Left ventricle myocardium inferior (tissue), 1 donor: Measurements from ENCODE around the gene HES4. TPM values are rescaled to one million over a fixed set of nuclear protein-coding genes. Genes with fewer than 3 reads are reported as not detected.

ENCODE experiments used
- DNase-seq: peaks from one replicate; pipeline ENCODE4 v3.0.0-alpha.2; 2020
- H3K27ac ChIP-seq: fragments of 200-600 bp; replicated peaks from 2 replicates; pipeline ENCODE4 v1.8.0; 2021
- H3K27me3 ChIP-seq: fragments of 200-600 bp; 2 replicates; pipeline ENCODE4 v1.8.0; 2021; ENCODE audit warnings: low read depth
- H3K36me3 ChIP-seq: fragments of 200-600 bp; 2 replicates; pipeline ENCODE4 v1.8.0; 2021
- H3K4me1 ChIP-seq: fragments of 200-600 bp; 2 replicates; pipeline ENCODE4 v1.8.0; 2021
- H3K4me3 ChIP-seq: fragments of 200-600 bp; 2 replicates; pipeline ENCODE4 v1.8.0; 2021; ENCODE audit warnings: mild to moderate bottlenecking, moderate library complexity
- H3K9me3 ChIP-seq: fragments of 200-600 bp; replicated peaks from 2 replicates; pipeline ENCODE4 v1.8.0; 2021
- intact Hi-C: fragments of 100-400 bp; cut with micrococcal nuclease; formaldehyde crosslinking; loops from one replicate; pipeline ENCODE4 v1.11.0; 2022
- total RNA-seq: library from RNA; stranded (reverse); fragmentation: NEBNext Ultra II Directional; extraction: Animal tissue kit (Norgen Biotek cat#: 25700); gene quantifications from one replicate; pipeline ENCODE4 v1.2.1, GENCODE V29; 2021
- TF ChIP-seq, protein P1 (sequence below): fragments of 200-600 bp; IDR thresholded peaks from 2 replicates; pipeline ENCODE4 v1.8.0; 2021; ENCODE audit warnings: antibody characterized with exemption, mild to moderate bottlenecking, borderline replicate concordance
- donor health status: DM: no; HTN: yes; CAD: no; lungs with severe emphysema.

HES4 gene
- total RNA-seq, 1 donor from 2014 or later, result 34.0 TPM

DNA sequence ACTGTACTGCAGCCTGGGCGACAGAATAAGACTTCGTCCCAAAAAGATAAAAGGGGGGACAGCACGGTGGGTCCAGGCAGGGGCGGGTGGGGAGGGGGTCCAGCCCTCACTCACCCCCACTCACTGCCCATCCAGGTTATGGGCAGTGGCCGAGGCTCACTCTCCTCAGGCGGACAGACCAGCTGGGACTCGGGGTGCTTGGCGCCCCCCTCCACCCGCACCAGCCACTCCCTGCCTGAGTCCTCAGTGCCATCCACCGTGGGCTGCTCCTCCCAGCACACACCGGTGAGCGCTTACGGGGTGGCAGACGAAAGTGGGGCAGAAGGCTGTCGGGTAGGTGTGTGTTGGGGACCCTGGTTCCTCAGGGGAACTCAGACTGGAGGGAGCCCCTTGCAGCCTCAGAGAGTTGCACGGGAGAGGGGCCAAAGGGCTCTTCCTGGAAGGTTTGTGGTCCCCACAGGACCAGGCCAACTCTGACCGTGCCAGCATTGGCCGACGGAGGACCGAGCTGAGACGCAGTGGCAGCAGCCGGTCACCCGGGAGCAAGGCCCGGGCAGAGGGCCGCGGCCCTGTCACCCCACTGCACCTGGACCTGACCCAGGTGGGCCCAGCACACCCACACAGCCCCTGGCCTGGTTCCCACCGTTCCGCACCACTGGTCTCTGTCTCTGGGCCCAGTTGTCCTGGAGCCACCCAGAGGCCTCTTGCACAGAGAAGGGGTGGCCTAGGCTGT lies 27.0 kb downstream of the HES4 start:
- Histone ChIP-seq H3K27me3 (peaks cover 84% of the 10 kb centered on the region), H3K4me3 (no peak overlapping the region), H3K27ac (peak overlapping the region; percentile 76), H3K9me3 (no peaks in the 10 kb centered on the region), H3K36me3 (no peaks in the 10 kb centered on the region), H3K4me1 (peaks cover 7% of the 10 kb centered on the region)
- DNase-seq, result no peak
- TF ChIP-seq, protein P1, sequence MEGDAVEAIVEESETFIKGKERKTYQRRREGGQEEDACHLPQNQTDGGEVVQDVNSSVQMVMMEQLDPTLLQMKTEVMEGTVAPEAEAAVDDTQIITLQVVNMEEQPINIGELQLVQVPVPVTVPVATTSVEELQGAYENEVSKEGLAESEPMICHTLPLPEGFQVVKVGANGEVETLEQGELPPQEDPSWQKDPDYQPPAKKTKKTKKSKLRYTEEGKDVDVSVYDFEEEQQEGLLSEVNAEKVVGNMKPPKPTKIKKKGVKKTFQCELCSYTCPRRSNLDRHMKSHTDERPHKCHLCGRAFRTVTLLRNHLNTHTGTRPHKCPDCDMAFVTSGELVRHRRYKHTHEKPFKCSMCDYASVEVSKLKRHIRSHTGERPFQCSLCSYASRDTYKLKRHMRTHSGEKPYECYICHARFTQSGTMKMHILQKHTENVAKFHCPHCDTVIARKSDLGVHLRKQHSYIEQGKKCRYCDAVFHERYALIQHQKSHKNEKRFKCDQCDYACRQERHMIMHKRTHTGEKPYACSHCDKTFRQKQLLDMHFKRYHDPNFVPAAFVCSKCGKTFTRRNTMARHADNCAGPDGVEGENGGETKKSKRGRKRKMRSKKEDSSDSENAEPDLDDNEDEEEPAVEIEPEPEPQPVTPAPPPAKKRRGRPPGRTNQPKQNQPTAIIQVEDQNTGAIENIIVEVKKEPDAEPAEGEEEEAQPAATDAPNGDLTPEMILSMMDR, result no peak
- intact Hi-C loops, result no loop called here

GRCh38 chr1:971751-972506 lies 28.0 kb downstream of the HES4 start:
- Histone ChIP-seq H3K36me3 (no peaks in the 10 kb centered on the region), H3K4me3 (no peak overlapping the region), H3K4me1 (peaks cover 13% of the 10 kb centered on the region), H3K27me3 (peaks cover 92% of the 10 kb centered on the region), H3K27ac (no peak overlapping the region), H3K9me3 (no peaks in the 10 kb centered on the region)
- intact Hi-C loops, result no loop called here
- DNase-seq, result no peak
- TF ChIP-seq, protein P1, result no peak

DNA sequence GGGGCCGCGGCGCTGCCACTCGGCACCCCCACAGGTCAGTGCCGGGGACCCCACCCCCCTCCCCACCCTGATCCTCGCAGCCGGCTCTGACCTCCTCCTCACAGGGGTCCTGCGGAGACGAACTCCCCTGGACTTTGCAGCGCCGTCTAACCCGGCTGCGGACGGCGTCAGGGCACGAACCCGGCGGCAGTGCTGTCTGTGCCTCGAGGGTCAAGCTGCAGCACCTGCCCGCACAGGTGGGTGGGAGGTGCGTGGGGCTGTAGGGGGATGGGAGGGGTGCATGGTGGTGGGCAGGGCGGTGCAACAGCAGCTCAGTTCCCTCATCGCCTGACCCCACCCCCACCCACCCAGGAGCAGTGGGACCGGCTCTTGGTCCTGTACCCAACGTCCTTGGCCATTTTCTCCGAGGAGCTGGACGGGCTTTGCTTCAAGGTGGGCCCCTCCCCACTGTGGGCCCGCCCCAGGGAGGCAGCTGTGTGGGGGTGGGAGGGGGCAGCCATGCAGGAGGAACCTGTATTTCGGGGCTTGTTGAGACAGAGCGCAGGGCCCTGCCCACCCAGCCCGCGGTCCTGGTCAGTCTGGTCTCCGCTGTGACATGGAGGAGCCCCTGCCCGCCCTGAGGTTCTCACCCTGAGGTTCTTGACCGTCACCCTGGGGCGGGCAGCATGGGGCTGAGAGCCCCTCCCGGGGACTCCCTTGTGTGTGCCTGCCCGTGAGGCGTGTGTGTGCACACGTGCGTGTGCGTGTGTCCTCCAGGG lies 28.7 kb downstream of the HES4 start:
- intact Hi-C loops, result no loop called here
- no peak for DNase-seq
- H3K27me3 ChIP-seq, result peaks cover 89% of the 10 kb centered on the region
- no peaks in the 10 kb centered on the region for H3K36me3 ChIP-seq
- peaks cover 17% of the 10 kb centered on the region for H3K4me1 ChIP-seq
- H3K27ac ChIP-seq, result no peak overlapping the region
- TF ChIP-seq, protein P1, result no peak
- no peak overlapping the region for H3K4me3 ChIP-seq
- H3K9me3 ChIP-seq, result no peaks in the 10 kb centered on the region

- DNase-seq, result no peak
- TF ChIP-seq, protein P1, result no peak
- intact Hi-C loops, result no loop called here
- Histone ChIP-seq H3K27me3 (peaks cover 81% of the 10 kb centered on the region), H3K9me3 (no peaks in the 10 kb centered on the region), H3K4me1 (peaks cover 18% of the 10 kb centered on the region), H3K36me3 (no peaks in the 10 kb centered on the region), H3K27ac (no peak overlapping the region), H3K4me3 (no peak overlapping the region)
These were observed 29.5 kb downstream of the HES4 start for GRCh38 chr1:970242-970972.

GRCh38 chr1:969260-969855 lies 30.5 kb downstream of the HES4 start:
- H3K9me3 ChIP-seq, result no peaks in the 10 kb centered on the region
- no peak for DNase-seq
- H3K27ac ChIP-seq, result no peak overlapping the region
- peaks cover 18% of the 10 kb centered on the region for H3K4me1 ChIP-seq
- H3K4me3 ChIP-seq, result no peak overlapping the region
- TF ChIP-seq, protein P1, result no peak
- H3K36me3 ChIP-seq, result no peaks in the 10 kb centered on the region
- H3K27me3 ChIP-seq, result peaks cover 71% of the 10 kb centered on the region
- intact Hi-C loops, result no loop called here
